GM19467 (cell line): Measurements from ENCODE around the gene FMC1.
"Not testable (repeated sequence)": the region's sequence is repeated elsewhere in the genome, so short reads cannot be mapped to it uniquely, and the experiment has no call there.

Experiments
- ATAC-seq: cut with Tn5 transposase; IDR thresholded peaks from one replicate; pipeline ENCODE4 v1.9.1; 2021; ENCODE audit warnings: mild to moderate bottlenecking, moderate library complexity; ENCODE audit not compliant: unreplicated experiment

FMC1 gene

GRCh38 chr7:139341058-139341775, at the start of gene FMC1:
FMC1 (plus strand) TSS chr7:139341337; CDS start chr7:139341385, 48 bp downstream.
- peak; percentile 46 for ATAC-seq

- no peak for ATAC-seq
Observed at GRCh38 chr7:139292821-139293220, 48.3 kb upstream of the FMC1 start.

- no peak for ATAC-seq
Observed at GRCh38 chr7:139293534-139293933, 47.6 kb upstream of the FMC1 start.

- no peak for ATAC-seq
Observed at GRCh38 chr7:139294241-139294640, 46.9 kb upstream of the FMC1 start.

- no peak for ATAC-seq
Observed at GRCh38 chr7:139294951-139295575, 46.1 kb upstream of the FMC1 start.

GRCh38 chr7:139297795-139298194, 43.3 kb upstream of the FMC1 start:
- ATAC-seq, result no peak

GRCh38 chr7:139299296-139299695, 41.8 kb upstream of the FMC1 start:
- no peak for ATAC-seq

- no peak for ATAC-seq
Observed at GRCh38 chr7:139300390-139300789, 40.7 kb upstream of the FMC1 start.

GRCh38 chr7:139304517-139304916, 36.6 kb upstream of the FMC1 start:
- no peak for ATAC-seq

GRCh38 chr7:139317939-139318505, 23.1 kb upstream of the FMC1 start:
- ATAC-seq, result no peak

- no peak for ATAC-seq
Observed at GRCh38 chr7:139321071-139321745, 19.9 kb upstream of the FMC1 start.

GRCh38 chr7:139324709-139325108, 16.4 kb upstream of the FMC1 start:
- ATAC-seq, result not testable (repeated sequence)

- ATAC-seq, result no peak
Observed at GRCh38 chr7:139328375-139328774, 12.8 kb upstream of the FMC1 start.

GRCh38 chr7:139329119-139329518, 12.0 kb upstream of the FMC1 start:
- ATAC-seq, result no peak

- ATAC-seq, result no peak
Observed at GRCh38 chr7:139330333-139331030, 10.7 kb upstream of the FMC1 start.

- no peak for ATAC-seq
Observed at GRCh38 chr7:139332697-139333359, 8.3 kb upstream of the FMC1 start.

- ATAC-seq, result not testable (repeated sequence)
Observed at GRCh38 chr7:139333443-139333842, 7.7 kb upstream of the FMC1 start.

- ATAC-seq, result no peak
Observed at GRCh38 chr7:139334399-139335150, 6.6 kb upstream of the FMC1 start.

GRCh38 chr7:139339025-139339424, 2.1 kb upstream of the FMC1 start:
- no peak for ATAC-seq

- ATAC-seq, result no peak
Observed at GRCh38 chr7:139339698-139340036, 1.5 kb upstream of the FMC1 start.
